SK-N-SH treated with all-trans-retinoic acid at 6 μM for 48 hours (cell line): Measurements from ENCODE around the gene STEEP1.

ENCODE experiments used
- ATAC-seq: fragments of 200-7000 bp; cut with Tn5 transposase; 3 replicates; pipeline ENCODE4 v1.9.1; 2020; ENCODE audit warnings: mild to moderate bottlenecking, moderate library complexity
- ARNTL ChIP-seq: fragments of 450-650 bp; formaldehyde crosslinking; IDR thresholded peaks from 2 replicates; pipeline ENCODE4 v1.5.0; 2020; ENCODE audit warnings: low read depth, mild to moderate bottlenecking, moderate library complexity, borderline replicate concordance
- BACH2 ChIP-seq: fragments of 250-450 bp; sonication (Bioruptor Pico); IDR thresholded peaks from 2 replicates; pipeline ENCODE4 v1.9.0; 2021; ENCODE audit warnings: mild to moderate bottlenecking, borderline replicate concordance
- CSDC2 ChIP-seq: fragments of 250-450 bp; sonication (Bioruptor Pico); IDR thresholded peaks from 2 replicates; pipeline ENCODE4 v1.5.0; 2020; ENCODE audit warnings: mild to moderate bottlenecking, moderate library complexity
- ESRRG ChIP-seq: fragments of 250-450 bp; sonication (Bioruptor Pico); IDR thresholded peaks from 2 replicates; pipeline ENCODE4 v1.6.1; 2021; ENCODE audit warnings: mild to moderate bottlenecking
- GLIS3 ChIP-seq: fragments of 250-450 bp; sonication (Bioruptor Pico); IDR thresholded peaks from 2 replicates; pipeline ENCODE4 v1.5.0; 2020; ENCODE audit warnings: mild to moderate bottlenecking, moderate library complexity
- ISL1 ChIP-seq: fragments of 250-450 bp; sonication (Bioruptor Pico); IDR thresholded peaks from 2 replicates; pipeline ENCODE4 v2.1.2; 2022; ENCODE audit warnings: mild to moderate bottlenecking, moderate library complexity
- OSR1 ChIP-seq: fragments of 250-450 bp; sonication (Bioruptor Pico); IDR thresholded peaks from 2 replicates; pipeline ENCODE4 v1.8.0; 2022; ENCODE audit warnings: moderate library complexity, mild to moderate bottlenecking, inconsistent platforms
- POU6F1 ChIP-seq: fragments of 250-450 bp; sonication (Bioruptor Pico); IDR thresholded peaks from 2 replicates; pipeline ENCODE4 v1.8.0; 2021; ENCODE audit warnings: low read depth, mild to moderate bottlenecking, moderate library complexity, borderline replicate concordance
- PPARA ChIP-seq: fragments of 250-450 bp; sonication (Bioruptor Pico); IDR thresholded peaks from 2 replicates; pipeline ENCODE4 v1.5.0; 2020; ENCODE audit warnings: mild to moderate bottlenecking, borderline replicate concordance
- RARB ChIP-seq: fragments of 250-450 bp; sonication (Bioruptor Pico); IDR thresholded peaks from 2 replicates; pipeline ENCODE4 v1.8.0; 2021; ENCODE audit warnings: mild to moderate bottlenecking, moderate library complexity
- SNAI2 ChIP-seq: fragments of 250-450 bp; sonication (Bioruptor Pico); IDR thresholded peaks from 2 replicates; pipeline ENCODE4 v1.5.0; 2020; ENCODE audit warnings: mild to moderate bottlenecking, moderate library complexity
- TCF4 ChIP-seq: fragments of 250-450 bp; sonication (Bioruptor Pico); IDR thresholded peaks from 2 replicates; pipeline ENCODE4 v1.8.0; 2021; ENCODE audit warnings: mild to moderate bottlenecking, moderate library complexity, borderline replicate concordance
- TOX ChIP-seq: fragments of 250-450 bp; sonication (Bioruptor Pico); IDR thresholded peaks from 2 replicates; pipeline ENCODE4 v1.8.0; 2021; ENCODE audit warnings: mild to moderate bottlenecking, moderate library complexity, borderline replicate concordance
- TSHZ2 ChIP-seq: fragments of 250-450 bp; sonication (Bioruptor Pico); IDR thresholded peaks from 2 replicates; pipeline ENCODE4 v1.5.0; 2020; ENCODE audit warnings: mild to moderate bottlenecking, moderate library complexity
- ZC3H10 ChIP-seq: fragments of 250-450 bp; sonication (Bioruptor Pico); IDR thresholded peaks from 2 replicates; pipeline ENCODE4 v1.5.1; 2021; ENCODE audit warnings: mild to moderate bottlenecking, moderate library complexity
- ZFP3 ChIP-seq: fragments of 250-450 bp; sonication (Bioruptor Pico); IDR thresholded peaks from 2 replicates; pipeline ENCODE4 v1.5.0; 2020; ENCODE audit warnings: mild to moderate bottlenecking, moderate library complexity
- ZFP30 ChIP-seq: fragments of 450-650 bp; formaldehyde crosslinking; IDR thresholded peaks from 2 replicates; pipeline ENCODE4 v1.5.0; 2022; ENCODE audit warnings: mild to moderate bottlenecking, moderate library complexity
- ZNF565 ChIP-seq: fragments of 450-650 bp; formaldehyde crosslinking; conservative IDR thresholded peaks from 2 replicates; pipeline ENCODE4 v1.5.0; 2020; ENCODE audit warnings: low read depth, mild to moderate bottlenecking, moderate library complexity
- ZNF70 ChIP-seq: fragments of 450-650 bp; formaldehyde crosslinking; IDR thresholded peaks from 2 replicates; pipeline ENCODE4 v1.5.0; 2020; ENCODE audit warnings: mild to moderate bottlenecking, moderate library complexity
- ZNF8 ChIP-seq: fragments of 450-650 bp; formaldehyde crosslinking; IDR thresholded peaks from 2 replicates; pipeline ENCODE4 v1.5.0; 2020; ENCODE audit warnings: mild to moderate bottlenecking, moderate library complexity
- TF ChIP-seq, protein P1 (sequence below): fragments of 250-450 bp; sonication (Bioruptor Pico); IDR thresholded peaks from 2 replicates; pipeline ENCODE4 v1.5.1; 2020; ENCODE audit warnings: low read depth, mild to moderate bottlenecking, moderate library complexity
- TF ChIP-seq, protein P2 (sequence below): fragments of 250-450 bp; sonication (Bioruptor Pico); IDR thresholded peaks from 2 replicates; pipeline ENCODE4 v1.8.0; 2020; ENCODE audit warnings: mild to moderate bottlenecking, moderate library complexity, borderline replicate concordance
- TF ChIP-seq, protein P3 (sequence below): fragments of 250-450 bp; sonication (Bioruptor Pico); IDR thresholded peaks from 2 replicates; pipeline ENCODE4 v1.5.1; 2021; ENCODE audit warnings: mild to moderate bottlenecking, moderate library complexity

STEEP1 gene

GRCh38 chrX:119607018-119607389 lies 41.8 kb upstream of the STEEP1 start:
- ATAC-seq = no peak
- TF ChIP-seq CSDC2 (CRISPR knock-in tag) = no peak
- no peak for TF ChIP-seq ZNF8
- TF ChIP-seq ZFP30 (CRISPR knock-in tag) = no peak
- TF ChIP-seq ZFP3 (CRISPR knock-in tag) = no peak
- TF ChIP-seq TOX (CRISPR knock-in tag) = no peak
- TF ChIP-seq OSR1 (CRISPR knock-in tag) = no peak
- no peak for TF ChIP-seq SNAI2 (CRISPR knock-in tag)
- no peak for TF ChIP-seq ZNF70 (CRISPR knock-in tag)
- no peak for TF ChIP-seq RARB (CRISPR knock-in tag)
- no peak for TF ChIP-seq ARNTL (CRISPR knock-in tag)
- TF ChIP-seq POU6F1 (CRISPR knock-in tag) = no peak
- no peak for TF ChIP-seq BACH2
- TF ChIP-seq ZC3H10 = no peak
- no peak for TF ChIP-seq ISL1 (CRISPR knock-in tag)
- no peak for TF ChIP-seq PPARA (CRISPR knock-in tag)
- TF ChIP-seq, protein P1, sequence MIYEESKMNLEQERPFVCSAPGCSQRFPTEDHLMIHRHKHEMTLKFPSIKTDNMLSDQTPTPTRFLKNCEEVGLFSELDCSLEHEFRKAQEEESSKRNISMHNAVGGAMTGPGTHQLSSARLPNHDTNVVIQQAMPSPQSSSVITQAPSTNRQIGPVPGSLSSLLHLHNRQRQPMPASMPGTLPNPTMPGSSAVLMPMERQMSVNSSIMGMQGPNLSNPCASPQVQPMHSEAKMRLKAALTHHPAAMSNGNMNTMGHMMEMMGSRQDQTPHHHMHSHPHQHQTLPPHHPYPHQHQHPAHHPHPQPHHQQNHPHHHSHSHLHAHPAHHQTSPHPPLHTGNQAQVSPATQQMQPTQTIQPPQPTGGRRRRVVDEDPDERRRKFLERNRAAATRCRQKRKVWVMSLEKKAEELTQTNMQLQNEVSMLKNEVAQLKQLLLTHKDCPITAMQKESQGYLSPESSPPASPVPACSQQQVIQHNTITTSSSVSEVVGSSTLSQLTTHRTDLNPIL (CRISPR knock-in tag) = no peak
- TF ChIP-seq ESRRG = no peak
- TF ChIP-seq, protein P2, sequence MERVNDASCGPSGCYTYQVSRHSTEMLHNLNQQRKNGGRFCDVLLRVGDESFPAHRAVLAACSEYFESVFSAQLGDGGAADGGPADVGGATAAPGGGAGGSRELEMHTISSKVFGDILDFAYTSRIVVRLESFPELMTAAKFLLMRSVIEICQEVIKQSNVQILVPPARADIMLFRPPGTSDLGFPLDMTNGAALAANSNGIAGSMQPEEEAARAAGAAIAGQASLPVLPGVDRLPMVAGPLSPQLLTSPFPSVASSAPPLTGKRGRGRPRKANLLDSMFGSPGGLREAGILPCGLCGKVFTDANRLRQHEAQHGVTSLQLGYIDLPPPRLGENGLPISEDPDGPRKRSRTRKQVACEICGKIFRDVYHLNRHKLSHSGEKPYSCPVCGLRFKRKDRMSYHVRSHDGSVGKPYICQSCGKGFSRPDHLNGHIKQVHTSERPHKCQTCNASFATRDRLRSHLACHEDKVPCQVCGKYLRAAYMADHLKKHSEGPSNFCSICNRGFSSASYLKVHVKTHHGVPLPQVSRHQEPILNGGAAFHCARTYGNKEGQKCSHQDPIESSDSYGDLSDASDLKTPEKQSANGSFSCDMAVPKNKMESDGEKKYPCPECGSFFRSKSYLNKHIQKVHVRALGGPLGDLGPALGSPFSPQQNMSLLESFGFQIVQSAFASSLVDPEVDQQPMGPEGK (CRISPR knock-in tag) = no peak
- no peak for TF ChIP-seq TCF4 (CRISPR knock-in tag)
- TF ChIP-seq, protein P3, sequence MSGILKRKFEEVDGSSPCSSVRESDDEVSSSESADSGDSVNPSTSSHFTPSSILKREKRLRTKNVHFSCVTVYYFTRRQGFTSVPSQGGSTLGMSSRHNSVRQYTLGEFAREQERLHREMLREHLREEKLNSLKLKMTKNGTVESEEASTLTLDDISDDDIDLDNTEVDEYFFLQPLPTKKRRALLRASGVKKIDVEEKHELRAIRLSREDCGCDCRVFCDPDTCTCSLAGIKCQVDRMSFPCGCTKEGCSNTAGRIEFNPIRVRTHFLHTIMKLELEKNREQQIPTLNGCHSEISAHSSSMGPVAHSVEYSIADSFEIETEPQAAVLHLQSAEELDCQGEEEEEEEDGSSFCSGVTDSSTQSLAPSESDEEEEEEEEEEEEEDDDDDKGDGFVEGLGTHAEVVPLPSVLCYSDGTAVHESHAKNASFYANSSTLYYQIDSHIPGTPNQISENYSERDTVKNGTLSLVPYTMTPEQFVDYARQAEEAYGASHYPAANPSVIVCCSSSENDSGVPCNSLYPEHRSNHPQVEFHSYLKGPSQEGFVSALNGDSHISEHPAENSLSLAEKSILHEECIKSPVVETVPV = no peak

GRCh38 chrX:119606280-119607017 lies 41.2 kb upstream of the STEEP1 start, which contains the start of gene NKRF:
NKRF (minus strand) TSS chrX:119606424.
- ATAC-seq = peak; percentile 83
- TF ChIP-seq RARB (CRISPR knock-in tag) = no peak

- TF ChIP-seq ZFP30 (CRISPR knock-in tag) = no peak
- no peak for TF ChIP-seq TCF4 (CRISPR knock-in tag)
- no peak for TF ChIP-seq ZNF70 (CRISPR knock-in tag)
- TF ChIP-seq ZNF565 (CRISPR knock-in tag) = no peak
- TF ChIP-seq GLIS3 = no peak
- no peak for TF ChIP-seq ISL1 (CRISPR knock-in tag)
- TF ChIP-seq ZFP3 (CRISPR knock-in tag) = no peak
- no peak for TF ChIP-seq OSR1 (CRISPR knock-in tag)
- TF ChIP-seq POU6F1 (CRISPR knock-in tag) = no peak
- no peak for TF ChIP-seq TSHZ2
- TF ChIP-seq RARB (CRISPR knock-in tag) = no peak
- no peak for TF ChIP-seq ARNTL (CRISPR knock-in tag)
- no peak for TF ChIP-seq CSDC2 (CRISPR knock-in tag)
- no peak for TF ChIP-seq SNAI2 (CRISPR knock-in tag)
- no peak for TF ChIP-seq PPARA (CRISPR knock-in tag)
- no peak for TF ChIP-seq ZNF8
- TF ChIP-seq, protein P2 (CRISPR knock-in tag) = no peak
- peak; percentile 60 for ATAC-seq
Measured at GRCh38 chrX:119605464-119606279, 40.5 kb upstream of the STEEP1 start.
